Measurements from ENCODE around the gene FAM236D.
"Not testable (repeated sequence)": the region's sequence is repeated elsewhere in the genome, so short reads cannot be mapped to it uniquely, and the experiment has no call there.

The FAM236D gene

GRCh38 chrX:72808110-72808509, at the start of gene FAM236D:
Gene FAM236D, minus strand, starts transcription at chrX:72808210. Its CDS starts 100 bp downstream, at chrX:72808110.
- DNase-seq, result not testable (repeated sequence)

GRCh38 chrX:72837532-72837931, 29.5 kb upstream of the FAM236D start:
- not testable (repeated sequence) for DNase-seq

GRCh38 chrX:72830701-72831100, 22.7 kb upstream of the FAM236D start:
- DNase-seq, result not testable (repeated sequence)

GRCh38 chrX:72790390-72790789, 17.6 kb downstream of the FAM236D start:
- DNase-seq, result not testable (repeated sequence)

GRCh38 chrX:72788142-72788541, 19.9 kb downstream of the FAM236D start:
- not testable (repeated sequence) for DNase-seq

- DNase-seq, result not testable (repeated sequence)
Observed at GRCh38 chrX:72783964-72784363, 24.0 kb downstream of the FAM236D start.

GRCh38 chrX:72783365-72783936, 24.6 kb downstream of the FAM236D start:
- not testable (repeated sequence) for DNase-seq

- DNase-seq, result not testable (repeated sequence)
Observed at GRCh38 chrX:72782560-72782959, 25.4 kb downstream of the FAM236D start, which contains the start of gene FAM236B. Gene FAM236B, minus strand, starts transcription at chrX:72782660. Its CDS starts 100 bp downstream, at chrX:72782560.

GRCh38 chrX:72778146-72778545, 29.9 kb downstream of the FAM236D start:
- DNase-seq, result not testable (repeated sequence)

- not testable (repeated sequence) for DNase-seq
Observed at GRCh38 chrX:72777467-72777790, 30.6 kb downstream of the FAM236D start.

- DNase-seq, result not testable (repeated sequence)
Observed at GRCh38 chrX:72776653-72777466, 31.1 kb downstream of the FAM236D start, which contains the start of gene DMRTC1B. Gene DMRTC1B, plus strand, starts transcription at chrX:72776890. Its CDS starts 68,246 bp downstream, at chrX:72845136.

- DNase-seq, result not testable (repeated sequence)
Observed at GRCh38 chrX:72760454-72760853, 47.6 kb downstream of the FAM236D start.
